IPS DF 19.7 (cell line): ENCODE results near the gene WSCD1.

Experiments used
- DNase-seq: peaks from one replicate; pipeline ENCODE4 v3.0.0-alpha.2; 2013; ENCODE audit warnings: low read depth, low spot score

WSCD1 gene

DNA sequence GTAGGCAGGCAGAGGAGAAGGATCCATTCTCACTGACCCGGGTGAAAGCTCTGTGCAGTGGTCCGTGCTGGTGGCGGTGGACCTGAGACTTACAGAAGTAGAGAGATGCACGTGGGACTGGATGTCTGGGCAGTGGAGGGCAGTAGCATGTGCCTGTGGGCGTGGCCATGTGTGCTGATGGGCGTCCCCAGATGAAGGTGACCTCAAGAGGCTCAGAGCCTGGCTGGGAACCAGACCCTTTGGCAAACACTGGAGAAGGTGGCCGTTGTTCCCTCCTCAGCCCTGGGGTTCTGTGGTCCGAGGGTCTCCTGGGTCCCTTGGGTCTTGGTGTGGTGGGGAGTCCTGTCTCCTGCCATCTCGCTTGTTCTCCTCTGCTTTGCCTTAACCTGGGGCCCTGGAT, 15.6 kb downstream of the WSCD1 start:
- no peak for DNase-seq

DNA sequence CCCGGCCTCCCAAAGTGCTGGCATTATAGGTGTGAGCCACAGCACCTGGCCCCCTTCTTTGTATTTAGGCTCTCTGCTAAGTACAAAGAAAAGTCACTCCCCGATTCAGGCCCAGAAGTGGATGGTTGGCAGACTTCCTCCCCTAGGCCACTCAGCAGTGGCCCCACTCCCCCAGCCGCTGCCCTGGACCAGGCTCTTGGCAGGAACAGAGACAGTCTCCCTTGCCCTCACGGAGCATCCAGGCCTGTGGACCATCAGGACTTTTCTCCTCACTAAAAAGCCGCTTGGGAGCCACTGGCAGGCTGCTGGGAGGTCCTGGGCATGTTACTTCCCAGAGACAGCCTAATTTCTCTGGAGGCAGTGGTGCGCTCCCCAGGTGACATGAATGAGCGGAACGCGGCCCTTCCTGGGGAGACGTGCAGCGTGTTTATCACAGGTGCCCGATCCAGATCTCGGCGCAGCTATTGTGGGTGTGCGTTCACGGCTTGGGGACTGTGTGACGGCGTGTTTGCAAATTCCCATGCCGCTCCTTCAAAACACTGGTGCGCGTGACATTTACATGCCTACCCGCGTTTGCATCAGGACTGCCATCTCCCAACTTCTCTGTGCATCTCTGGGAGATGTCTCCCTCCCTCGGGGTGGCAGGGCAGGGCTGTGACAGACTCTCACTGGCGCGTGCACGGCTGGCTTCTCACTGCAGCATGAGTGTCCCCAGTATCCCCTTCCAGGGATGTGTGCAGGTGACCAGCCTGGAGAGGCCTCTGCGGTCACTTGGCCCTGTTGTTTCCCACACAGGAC, 16.6 kb downstream of the WSCD1 start:
- DNase-seq: no peak

DNA sequence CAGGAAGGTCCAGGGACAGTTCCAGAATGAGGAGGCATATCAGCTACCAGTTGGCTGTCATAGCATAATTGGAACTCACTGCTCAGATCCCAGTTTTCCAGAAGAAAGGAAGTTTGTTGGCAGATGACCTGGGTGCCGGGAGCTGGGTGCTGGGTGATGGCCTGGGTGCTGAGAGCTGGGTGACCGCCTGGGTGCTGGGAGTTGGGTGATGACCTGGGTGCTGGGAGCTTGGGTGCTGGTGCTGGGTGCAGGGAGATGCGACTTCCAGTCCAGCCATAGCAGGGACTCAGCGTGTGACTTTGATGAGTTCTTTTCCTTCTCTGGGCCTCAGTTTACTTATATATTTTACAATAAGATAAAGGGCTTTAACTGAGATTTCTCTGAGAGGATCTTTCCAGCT, 18.0 kb downstream of the WSCD1 start:
- DNase-seq: no peak

DNA sequence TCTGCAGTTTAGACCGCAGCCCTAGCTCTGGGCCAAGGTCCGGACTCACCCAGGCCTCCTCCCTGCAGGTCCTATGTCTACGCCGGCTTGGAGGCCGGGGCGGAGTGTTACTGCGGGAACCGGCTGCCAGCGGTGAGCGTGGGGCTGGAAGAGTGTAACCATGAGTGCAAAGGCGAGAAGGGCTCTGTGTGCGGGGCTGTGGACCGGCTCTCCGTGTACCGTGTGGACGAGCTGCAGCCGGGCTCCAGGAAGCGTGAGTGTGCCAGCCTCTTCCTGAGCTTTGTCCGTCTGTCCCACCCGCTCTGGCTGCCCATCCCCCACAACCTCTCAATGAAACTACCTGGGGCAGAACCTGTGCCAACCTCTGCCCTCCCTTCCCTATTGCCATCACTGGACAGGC, 20.1 kb downstream of the WSCD1 start:
- no peak for DNase-seq

GRCh38 chr17:6092182-6092902, 22.2 kb downstream of the WSCD1 start:
- no peak for DNase-seq

DNA sequence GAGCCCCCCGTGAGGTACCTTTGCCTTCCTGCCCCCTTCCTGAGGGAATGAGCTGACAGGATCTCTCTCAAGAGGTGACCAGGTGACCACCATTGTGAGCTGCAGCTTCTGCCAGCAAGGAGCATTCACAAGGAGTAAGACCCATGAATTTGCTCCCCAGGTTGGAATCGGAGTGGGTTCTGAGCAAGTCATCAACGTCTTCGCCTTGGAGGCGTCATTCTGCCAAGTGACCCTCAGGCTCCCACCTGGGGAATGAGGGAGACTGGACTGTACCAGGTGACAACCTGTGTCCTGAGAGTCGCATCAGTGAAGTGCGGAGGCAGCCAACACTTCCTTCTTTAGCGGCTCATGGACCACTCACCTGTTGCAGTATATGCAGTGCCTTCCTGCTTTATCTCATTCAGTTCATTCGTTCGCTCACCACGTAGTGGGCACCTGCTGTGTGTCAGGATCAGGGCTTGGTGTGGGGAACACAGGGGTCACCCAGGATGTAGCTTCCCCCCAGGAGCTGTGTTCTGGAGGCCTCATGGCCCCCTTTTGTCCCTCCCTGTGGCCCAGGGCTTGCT, 22.8 kb downstream of the WSCD1 start:
- DNase-seq: no peak

DNA sequence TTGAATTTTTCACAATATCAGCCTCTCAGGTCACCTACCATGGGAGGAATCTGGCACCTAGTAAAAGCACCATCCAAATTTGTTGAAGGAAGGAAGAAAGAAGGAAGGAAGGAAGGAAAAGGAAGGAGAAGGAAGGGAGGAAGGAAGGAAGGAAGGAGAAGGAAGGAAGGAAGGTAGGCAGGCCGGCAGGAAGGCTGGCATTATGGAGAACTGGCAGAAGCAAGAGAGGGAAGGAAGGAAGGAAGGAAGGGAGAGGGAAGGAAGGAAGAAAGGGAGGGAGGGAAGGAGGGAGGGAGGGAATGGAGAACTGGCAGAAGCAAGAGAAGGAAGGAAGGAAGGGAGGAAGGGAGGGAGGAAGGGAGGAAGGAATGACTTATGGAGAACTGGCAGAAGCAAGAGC, 24.3 kb downstream of the WSCD1 start:
- DNase-seq: no peak

DNA sequence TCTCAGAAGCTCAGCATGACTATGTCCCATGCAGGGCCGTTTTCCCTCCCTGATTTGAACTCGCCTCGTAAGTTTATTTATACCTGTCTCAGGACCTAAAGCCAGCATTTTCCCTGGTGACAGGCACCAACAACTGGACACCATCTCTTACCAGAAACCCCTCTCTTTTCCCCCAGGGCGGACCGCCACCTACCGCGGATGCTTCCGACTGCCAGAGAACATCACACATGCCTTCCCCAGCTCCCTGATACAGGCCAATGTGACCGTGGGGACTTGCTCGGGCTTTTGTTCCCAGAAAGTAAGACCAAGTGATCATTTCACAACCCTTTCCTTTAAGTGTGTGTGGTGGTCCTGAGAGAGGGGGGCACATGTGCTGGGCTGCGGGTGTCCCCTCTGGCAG, 24.7 kb downstream of the WSCD1 start:
- no peak for DNase-seq

- no peak for DNase-seq
Measured at GRCh38 chr17:6095501-6095900, 25.3 kb downstream of the WSCD1 start.

DNA sequence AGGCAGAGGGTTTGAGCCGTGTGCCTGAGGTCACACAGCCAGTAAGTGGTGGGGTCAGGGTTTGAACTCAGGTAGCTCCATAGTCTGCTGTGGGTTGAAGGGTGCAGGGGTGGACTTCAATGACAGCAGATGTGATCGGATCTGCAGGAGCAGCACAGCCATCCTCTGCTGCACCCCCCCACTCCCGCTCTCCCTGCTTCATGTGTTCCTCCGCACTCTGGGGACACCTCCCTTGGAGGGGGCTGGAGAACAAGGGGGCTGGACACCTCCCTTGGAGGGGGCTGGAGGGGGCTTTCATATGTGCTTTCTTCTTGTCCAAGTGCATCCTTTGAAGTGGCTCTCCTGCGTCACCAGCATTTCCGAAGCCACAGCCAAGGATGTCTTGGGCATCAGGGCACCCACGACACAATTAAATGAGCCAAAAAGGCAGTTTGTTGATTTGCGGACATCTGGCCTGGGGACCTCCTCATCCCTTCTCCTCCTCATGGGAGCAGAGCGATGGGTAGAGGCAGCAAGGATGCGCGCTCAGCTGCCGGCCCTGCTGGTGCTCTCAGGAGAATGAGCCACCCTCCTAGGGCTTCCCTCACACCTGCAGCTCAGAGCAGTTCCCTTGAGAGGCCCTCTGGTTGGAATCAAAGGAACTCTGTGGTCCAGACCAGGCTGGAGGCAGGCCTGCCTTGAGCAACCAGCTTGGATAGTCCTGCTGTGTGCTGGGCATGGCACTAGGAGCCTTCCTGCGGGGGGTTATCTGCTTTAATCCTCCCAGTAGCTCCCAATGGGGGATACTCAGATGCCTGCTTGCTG, 26.2 kb downstream of the WSCD1 start:
- DNase-seq: no peak

- DNase-seq: no peak
Measured at GRCh38 chr17:6097005-6097279, 26.8 kb downstream of the WSCD1 start.

DNA sequence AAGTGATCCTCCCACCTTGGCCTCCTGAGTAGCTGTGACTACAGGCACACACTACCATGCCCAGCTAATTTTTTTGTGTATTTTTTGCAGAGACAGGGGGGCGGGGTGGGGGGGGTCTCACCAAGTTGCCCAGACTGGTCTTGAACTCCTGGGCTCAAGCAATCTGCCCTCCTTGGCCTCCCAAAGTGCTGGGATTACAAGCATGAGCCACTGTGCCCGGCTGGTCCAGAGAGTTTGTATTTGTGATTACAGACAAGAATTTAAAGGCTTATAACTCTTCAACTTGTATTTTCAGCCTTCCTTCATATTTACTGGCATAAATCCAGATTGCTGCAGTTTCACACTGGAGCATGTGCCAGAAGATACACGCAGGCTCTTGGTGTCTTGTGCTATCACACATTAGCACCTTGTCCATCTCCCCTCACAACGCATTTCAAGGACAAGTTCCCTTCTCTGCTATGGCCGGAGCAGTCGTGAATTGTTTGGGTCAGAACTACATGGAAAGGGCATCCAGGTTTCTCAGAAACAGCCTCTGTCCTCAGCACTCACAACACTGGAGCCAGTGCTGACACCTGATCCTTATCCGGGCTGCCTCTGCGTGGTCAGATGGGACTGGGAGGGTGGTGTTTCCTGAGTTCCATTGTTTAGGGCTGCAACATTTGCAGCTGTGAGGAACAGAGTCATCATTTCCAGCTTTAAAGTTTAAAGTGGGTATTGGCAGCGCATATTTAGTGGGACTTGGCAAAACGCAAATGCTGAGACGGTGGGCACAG, 28.1 kb downstream of the WSCD1 start:
- no peak for DNase-seq

- no peak for DNase-seq
Measured at GRCh38 chr17:6098823-6099180, 28.6 kb downstream of the WSCD1 start.

DNA sequence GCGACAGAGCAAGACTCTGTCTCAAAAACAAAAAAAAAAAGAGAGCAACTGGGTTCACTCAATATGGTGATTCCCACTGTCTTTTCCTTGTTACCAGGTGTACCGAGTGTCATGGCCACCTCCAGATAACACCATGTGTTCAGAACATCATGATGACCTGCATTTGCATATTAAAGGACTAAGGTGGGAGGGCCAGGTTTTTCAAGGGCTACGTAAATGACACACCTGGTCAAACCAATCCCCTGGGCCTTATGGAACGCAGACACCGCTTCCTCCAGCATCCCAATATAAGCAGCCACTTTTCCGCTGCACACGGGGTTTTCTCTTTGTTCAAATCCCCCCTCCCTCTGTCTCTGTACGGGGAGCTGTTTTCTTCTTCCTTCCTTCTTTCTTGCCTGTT, 29.3 kb downstream of the WSCD1 start:
- peak; percentile 42 for DNase-seq

DNA sequence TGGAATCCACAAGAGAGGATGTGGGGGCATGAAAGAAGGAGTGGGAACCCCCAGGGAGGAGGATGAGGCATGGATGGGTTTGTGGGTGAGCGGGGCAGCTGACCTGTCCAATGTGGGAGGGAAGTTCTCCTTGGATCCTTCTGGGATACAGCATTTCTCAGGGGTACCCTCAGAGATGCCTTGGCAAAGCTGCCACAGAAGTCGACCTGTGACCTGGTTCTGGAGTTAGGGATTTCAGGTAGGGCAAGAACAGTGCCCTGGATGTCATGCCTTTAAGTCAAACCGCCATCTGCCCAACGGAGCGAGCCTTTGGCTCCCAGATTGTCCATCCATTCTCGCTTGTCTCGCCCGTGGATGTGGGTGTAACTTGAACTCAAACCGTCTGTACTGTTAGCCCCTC, 30.0 kb downstream of the WSCD1 start:
- no peak for DNase-seq

DNA sequence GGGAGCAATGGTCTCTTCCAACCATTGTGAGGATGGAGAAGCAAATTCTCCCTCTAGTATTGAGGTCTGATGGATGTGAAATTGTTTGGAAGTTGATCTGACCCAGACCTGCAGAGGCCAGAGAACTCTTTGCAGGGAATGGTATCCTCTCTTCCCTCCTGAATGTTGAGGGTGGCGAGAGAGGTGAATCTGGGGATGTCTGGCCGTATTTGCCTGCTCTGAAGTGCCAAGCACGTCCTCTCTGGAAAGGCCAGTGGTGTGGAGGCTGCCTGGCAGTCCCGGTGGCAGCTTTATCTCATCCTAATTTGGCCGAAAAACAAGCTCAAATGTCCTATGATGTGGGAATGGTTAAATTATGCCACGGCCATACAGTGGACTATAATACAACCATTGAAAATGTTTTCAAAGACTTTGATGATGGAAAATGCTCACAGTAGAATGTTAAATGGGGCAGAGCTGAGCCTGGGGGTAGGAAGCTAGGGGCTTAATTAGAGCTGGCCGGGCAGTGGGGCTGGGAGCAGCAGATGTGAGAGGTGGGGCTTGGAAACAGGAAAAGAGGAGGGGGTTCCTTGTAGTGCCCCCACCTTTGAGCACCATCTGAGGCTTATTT, 30.8 kb downstream of the WSCD1 start:
- no peak for DNase-seq

GRCh38 chr17:6101706-6102105, 31.5 kb downstream of the WSCD1 start:
- peak; percentile 17 for DNase-seq

- DNase-seq: no peak
Measured at GRCh38 chr17:6102615-6103014, 32.4 kb downstream of the WSCD1 start.

- DNase-seq: no peak
Measured at GRCh38 chr17:6104956-6105648, 34.9 kb downstream of the WSCD1 start.

DNA sequence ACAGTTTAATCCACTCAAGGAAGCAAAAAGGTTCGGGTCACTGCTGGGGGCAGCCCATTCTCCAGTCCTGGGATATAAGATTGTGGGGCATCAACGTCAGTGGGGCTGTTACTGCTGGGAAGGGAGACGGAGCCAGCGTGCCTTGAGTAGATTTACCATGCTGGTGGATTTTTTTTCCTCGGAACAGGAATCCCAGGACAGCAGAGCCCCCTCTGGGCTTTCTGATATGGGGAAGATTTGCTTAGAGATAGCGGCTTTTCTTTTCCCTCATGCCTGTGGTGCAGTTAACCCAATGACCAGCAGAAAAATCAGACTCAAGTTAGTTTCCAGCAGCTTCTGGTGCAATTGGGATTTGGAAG, 35.4 kb downstream of the WSCD1 start:
- no peak for DNase-seq

DNA sequence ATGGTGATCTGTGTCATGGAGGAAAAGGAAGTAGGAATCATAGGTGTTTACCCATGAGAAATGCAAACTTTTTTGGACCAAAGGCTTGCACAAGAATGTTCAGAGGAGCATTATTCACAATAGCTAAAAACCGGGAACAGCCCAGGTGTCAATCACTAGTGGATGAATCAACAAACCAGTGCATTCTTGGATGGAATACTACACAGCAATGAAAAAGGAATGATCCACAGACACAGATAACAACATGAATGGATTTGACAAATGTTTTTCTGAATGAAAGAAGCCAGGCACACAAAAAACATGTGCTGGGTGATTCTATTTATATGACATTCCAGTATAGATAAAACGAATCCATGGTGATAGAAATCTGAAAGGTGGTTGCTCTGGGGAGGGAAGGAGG, 36.0 kb downstream of the WSCD1 start:
- DNase-seq: no peak
